GM23338 (cell line): ENCODE measurements around the gene MED14. TPM values are rescaled to one million over a fixed set of nuclear protein-coding genes. Genes with fewer than 3 reads are reported as not detected.

Experiments
- ATAC-seq: fragments of 200-7000 bp; cut with Tn5 transposase; 3 replicates; pipeline ENCODE4 v1.9.1; 2020
- DNase-seq: peaks from one replicate; pipeline ENCODE4 v3.0.0-alpha.2; 2015; ENCODE audit warnings: low spot score
- H2AFZ ChIP-seq: fragments of 200-600 bp; sonication (generic); 2 replicates; pipeline ENCODE4 v1.8.0; 2016; ENCODE audit warnings: antibody characterized with exemption, mild to moderate bottlenecking, moderate library complexity
- H3F3A ChIP-seq: fragments of 200-600 bp; sonication (generic); replicated peaks from 2 replicates; pipeline ENCODE4 v1.8.0; 2017; ENCODE audit warnings: antibody characterized with exemption, mixed run types, low read depth
- H3K27ac ChIP-seq: fragments of 200-600 bp; sonication (generic); 2 replicates; pipeline ENCODE4 v1.6.1; 2016; ENCODE audit warnings: low read depth
- H3K27me3 ChIP-seq: fragments of 200-600 bp; sonication (generic); 2 replicates; pipeline ENCODE4 v1.8.0; 2016; ENCODE audit warnings: mild to moderate bottlenecking, mixed run types, moderate library complexity; ENCODE audit not compliant: insufficient read depth
- H3K36me3 ChIP-seq: fragments of 200-600 bp; sonication (generic); 2 replicates; pipeline ENCODE4 v1.8.0; 2016; ENCODE audit warnings: mild to moderate bottlenecking; ENCODE audit not compliant: insufficient read depth
- H3K4me1 ChIP-seq: fragments of 200-600 bp; sonication (generic); 2 replicates; pipeline ENCODE4 v1.8.0; 2016; ENCODE audit warnings: mild to moderate bottlenecking, moderate library complexity; ENCODE audit not compliant: insufficient read depth
- H3K4me2 ChIP-seq: fragments of 200-600 bp; sonication (generic); 2 replicates; pipeline ENCODE4 v1.7.1; 2017; ENCODE audit warnings: mixed run types
- H3K4me3 ChIP-seq: fragments of 200-600 bp; sonication (generic); 2 replicates; pipeline ENCODE4 v1.6.1; 2016; ENCODE audit warnings: mixed run types
- H3K79me2 ChIP-seq: fragments of 200-600 bp; sonication (generic); replicated peaks from 2 replicates; pipeline ENCODE4 v1.8.0; 2017; ENCODE audit warnings: mild to moderate bottlenecking; ENCODE audit not compliant: insufficient read depth
- H3K9me2 ChIP-seq: fragments of 200-600 bp; sonication (generic); 2 replicates; pipeline ENCODE4 v1.8.0; 2017; ENCODE audit not compliant: insufficient read depth
- H4K20me1 ChIP-seq: fragments of 200-600 bp; sonication (generic); replicated peaks from 2 replicates; pipeline ENCODE4 v1.8.0; 2017; ENCODE audit warnings: mild to moderate bottlenecking; ENCODE audit not compliant: insufficient read depth
- H3K27ac Mint-ChIP-seq: 2 replicates; pipeline ENCODE4 v1.8.0; 2020; ENCODE audit warnings: inconsistent platforms, mild to moderate bottlenecking, moderate library complexity, mixed read lengths
- H3K27me3 Mint-ChIP-seq: 3 replicates; pipeline ENCODE4 v1.8.0; 2022; ENCODE audit warnings: low read depth, mild to moderate bottlenecking, moderate library complexity, mixed read lengths, inconsistent platforms; ENCODE audit not compliant: insufficient read depth, poor library complexity
- H3K36me3 Mint-ChIP-seq: 3 replicates; pipeline ENCODE4 v1.8.0; 2021; ENCODE audit warnings: low read depth, mild to moderate bottlenecking, inconsistent platforms, moderate library complexity, mixed read lengths
- H3K4me1 Mint-ChIP-seq: 3 replicates; pipeline ENCODE4 v1.8.0; 2020; ENCODE audit warnings: mild to moderate bottlenecking, inconsistent platforms, mixed read lengths
- H3K4me3 Mint-ChIP-seq: 3 replicates; pipeline ENCODE4 v1.8.0; 2021; ENCODE audit warnings: moderate library complexity, mild to moderate bottlenecking, inconsistent platforms, mixed read lengths
- H3K9me3 Mint-ChIP-seq: 3 replicates; pipeline ENCODE4 v1.8.0; 2020; ENCODE audit warnings: moderate library complexity, mild to moderate bottlenecking, inconsistent platforms, mixed read lengths
- CREB1 ChIP-seq: fragments of 250-450 bp; sonication (Bioruptor Pico); IDR thresholded peaks from 2 replicates; pipeline ENCODE4 v1.5.0; 2020; ENCODE audit warnings: low read depth, mild to moderate bottlenecking, moderate library complexity
- EZH2 ChIP-seq: fragments of 200-600 bp; sonication (generic); IDR thresholded peaks from one replicate; pipeline ENCODE4 v1.8.0; 2017; ENCODE audit warnings: antibody characterized with exemption, mild to moderate bottlenecking, low read depth; ENCODE audit not compliant: unreplicated experiment
- JUNB ChIP-seq: IDR thresholded peaks from one replicate; pipeline ENCODE4 v1.6.1; 2016; ENCODE audit warnings: antibody characterized with exemption; ENCODE audit not compliant: unreplicated experiment
- ZNF114 ChIP-seq: fragments of 250-450 bp; sonication (Bioruptor Pico); IDR thresholded peaks from 2 replicates; pipeline ENCODE4 v1.5.0; 2020; ENCODE audit warnings: mild to moderate bottlenecking, moderate library complexity
- ZNF462 ChIP-seq: fragments of 250-450 bp; sonication (Bioruptor Pico); IDR thresholded peaks from 2 replicates; pipeline ENCODE4 v1.5.0; 2020; ENCODE audit warnings: mild to moderate bottlenecking, moderate library complexity
- polyA plus RNA-seq: library from polyadenylated mRNA; unstranded; fragments of >200 nt; fragmentation: Nextera tagmentation; extraction: Ambion mirVana; gene quantifications from 2 replicates; pipeline ENCODE4 v1.2.1, GENCODE V29; 2016
- total RNA-seq: library from RNA; depleted of rRNA; stranded (reverse); fragments of >200 nt; shearing (Covaris generic); gene quantifications from 2 replicates; pipeline ENCODE4 v1.2.3, GENCODE V29; 2014
- TF ChIP-seq, protein P1 (sequence below): IDR thresholded peaks from one replicate; pipeline ENCODE4 v1.6.1; 2018; ENCODE audit warnings: antibody characterized with exemption; ENCODE audit not compliant: unreplicated experiment

Gene MED14
- total and polyA plus RNA-seq, 2 experiments from 2014 or later = 29.8 to 99.3 TPM

GRCh38 chrX:40623139-40623536, 112.2 kb downstream of the MED14 start, which contains the start of gene MPC1L (continued):
- no peak for TF ChIP-seq ZNF462 (CRISPR knock-in tag)
- no peak for TF ChIP-seq ZNF114 (CRISPR knock-in tag)

DNA sequence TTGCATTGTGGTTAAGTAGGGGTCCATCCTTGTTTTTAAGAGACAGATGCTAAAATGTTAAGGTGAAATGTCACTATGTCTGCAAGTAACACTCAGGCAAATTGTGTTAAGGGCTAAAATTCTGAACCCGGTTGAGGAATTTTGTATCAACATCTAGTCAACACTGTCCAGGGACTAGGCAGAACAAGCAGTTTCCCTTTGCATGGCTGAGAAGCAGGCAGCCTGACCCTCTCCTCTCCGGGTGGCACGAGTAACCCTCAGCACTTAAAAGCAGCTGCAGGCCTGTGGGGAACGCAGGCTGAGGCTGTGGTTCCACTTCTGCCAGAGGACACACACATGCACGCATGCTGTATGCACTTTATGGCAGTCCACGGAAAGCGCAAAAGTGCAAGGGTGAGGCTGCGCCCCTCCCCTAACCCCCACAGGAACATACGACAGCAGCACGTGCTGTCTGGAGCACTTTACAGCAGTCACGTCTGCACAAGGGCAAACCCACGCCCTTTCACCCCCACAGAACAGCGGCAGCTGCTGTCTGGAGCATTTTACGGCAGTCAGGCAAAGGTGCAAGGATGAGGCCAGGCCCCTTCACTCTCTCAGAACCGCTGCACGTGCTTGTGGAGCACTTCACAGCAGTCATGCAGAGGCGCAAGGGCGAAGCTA, 112.7 kb downstream of the MED14 start:
- no peak overlapping the region for H3K4me3 ChIP-seq
- Mint-ChIP-seq H3K36me3 (no peaks in the 10 kb centered on the region), H3K27me3 (peaks cover 5% of the 10 kb centered on the region), H3K4me3 (no peak overlapping the region), H3K4me1 (peaks cover 8% of the 10 kb centered on the region; the same call in 2 of the 3 replicates), H3K9me3 (no peaks in the 10 kb centered on the region), H3K27ac (no peak overlapping the region)
- no peak overlapping the region for H3K27ac ChIP-seq
- ATAC-seq (peak; percentile 29; the same call in 2 of the 3 replicates), DNase-seq (no peak)
- no peak overlapping the region for H2AFZ ChIP-seq
- TF ChIP-seq, protein P1, sequence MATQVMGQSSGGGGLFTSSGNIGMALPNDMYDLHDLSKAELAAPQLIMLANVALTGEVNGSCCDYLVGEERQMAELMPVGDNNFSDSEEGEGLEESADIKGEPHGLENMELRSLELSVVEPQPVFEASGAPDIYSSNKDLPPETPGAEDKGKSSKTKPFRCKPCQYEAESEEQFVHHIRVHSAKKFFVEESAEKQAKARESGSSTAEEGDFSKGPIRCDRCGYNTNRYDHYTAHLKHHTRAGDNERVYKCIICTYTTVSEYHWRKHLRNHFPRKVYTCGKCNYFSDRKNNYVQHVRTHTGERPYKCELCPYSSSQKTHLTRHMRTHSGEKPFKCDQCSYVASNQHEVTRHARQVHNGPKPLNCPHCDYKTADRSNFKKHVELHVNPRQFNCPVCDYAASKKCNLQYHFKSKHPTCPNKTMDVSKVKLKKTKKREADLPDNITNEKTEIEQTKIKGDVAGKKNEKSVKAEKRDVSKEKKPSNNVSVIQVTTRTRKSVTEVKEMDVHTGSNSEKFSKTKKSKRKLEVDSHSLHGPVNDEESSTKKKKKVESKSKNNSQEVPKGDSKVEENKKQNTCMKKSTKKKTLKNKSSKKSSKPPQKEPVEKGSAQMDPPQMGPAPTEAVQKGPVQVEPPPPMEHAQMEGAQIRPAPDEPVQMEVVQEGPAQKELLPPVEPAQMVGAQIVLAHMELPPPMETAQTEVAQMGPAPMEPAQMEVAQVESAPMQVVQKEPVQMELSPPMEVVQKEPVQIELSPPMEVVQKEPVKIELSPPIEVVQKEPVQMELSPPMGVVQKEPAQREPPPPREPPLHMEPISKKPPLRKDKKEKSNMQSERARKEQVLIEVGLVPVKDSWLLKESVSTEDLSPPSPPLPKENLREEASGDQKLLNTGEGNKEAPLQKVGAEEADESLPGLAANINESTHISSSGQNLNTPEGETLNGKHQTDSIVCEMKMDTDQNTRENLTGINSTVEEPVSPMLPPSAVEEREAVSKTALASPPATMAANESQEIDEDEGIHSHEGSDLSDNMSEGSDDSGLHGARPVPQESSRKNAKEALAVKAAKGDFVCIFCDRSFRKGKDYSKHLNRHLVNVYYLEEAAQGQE = no peak
- TF ChIP-seq EZH2 (no peak), JUNB (no peak), CREB1 (CRISPR knock-in tag) (no peak)
- H3K79me2 ChIP-seq = no peaks in the 10 kb centered on the region
- no peaks in the 10 kb centered on the region for H3K9me2 ChIP-seq
- H3F3A ChIP-seq = no peaks in the 10 kb centered on the region
- H4K20me1 ChIP-seq = no peaks in the 10 kb centered on the region
- H3K36me3 ChIP-seq = no peaks in the 10 kb centered on the region
- no peaks in the 10 kb centered on the region for H3K27me3 ChIP-seq
- no peak overlapping the region for H3K4me2 ChIP-seq
- no peaks in the 10 kb centered on the region for H3K4me1 ChIP-seq
